ENCODE data around the gene LGR6. TPM values are rescaled to one million over a fixed set of nuclear protein-coding genes. Genes with fewer than 3 reads are reported as not detected.

The LGR6 gene
- total RNA-seq, 4 donors from 2014 or later = 0.15 TPM; not detected in 3

GRCh38 chr1:202324646-202325045 lies 131.0 kb downstream of the LGR6 start:
- no peak for DNase-seq
- intact Hi-C loops (cut with DNase I; ENCODE audit: low total_unique reads) = no loop called here
- no peaks in the 10 kb centered on the region for H3K4me1 ChIP-seq
- in situ Hi-C loops (cut with MboI; ENCODE audit: low sequenced_read_pairs in 4 of 4) = loop anchor here (25.0 kb wide), 4 partner anchors 138 to 388 kb away; partner anchors contain the start of gene SYT2 (in 4 of the 4)
- H3K4me3 ChIP-seq = no peak overlapping the region
- no peaks in the 10 kb centered on the region for H3K36me3 ChIP-seq
- H3K27ac ChIP-seq = no peak overlapping the region
- ATAC-seq = no peak
- H3K27me3 ChIP-seq = no peaks in the 10 kb centered on the region
- H3K9me3 ChIP-seq = no peaks in the 10 kb centered on the region
- TF ChIP-seq POLR2A (IDR thresholded peaks at IDR 0.05) (no peak), CTCF (IDR thresholded peaks at IDR 0.05 in 4 of 5, conservative IDR thresholded peaks at IDR 0.05 in 1 of 5) (no peak)

GRCh38 chr1:202329891-202330290 lies 136.3 kb downstream of the LGR6 start:
- H3K4me1 ChIP-seq = peaks cover 12 to 16% of the 10 kb centered on the region in 2 donors
- no peaks in the 10 kb centered on the region for H3K27me3 ChIP-seq
- TF ChIP-seq POLR2A (IDR thresholded peaks at IDR 0.05) (no peak), CTCF (IDR thresholded peaks at IDR 0.05 in 4 of 5, conservative IDR thresholded peaks at IDR 0.05 in 1 of 5) (no peak)
- H3K27ac ChIP-seq = no peak overlapping the region
- no peak for DNase-seq
- ATAC-seq = no peak
- H3K4me3 ChIP-seq = no peak overlapping the region
- H3K9me3 ChIP-seq = no peaks in the 10 kb centered on the region
- peaks cover 0 to 5% of the 10 kb centered on the region in 2 donors for H3K36me3 ChIP-seq
- in situ Hi-C loops (cut with MboI; ENCODE audit: low sequenced_read_pairs in 4 of 4) = loop anchor here (25.0 kb wide), 4 partner anchors 132 to 382 kb away; partner anchors contain the start of gene SYT2 (in 3 of the 4)
- intact Hi-C loops (cut with DNase I; ENCODE audit: low total_unique reads) = no loop called here

- Histone ChIP-seq H3K27me3 (no peaks in the 10 kb centered on the region), H3K27ac (peak overlapping the region; percentile 32 to 68 (median 50)), H3K4me1 (peaks cover 12 to 19% of the 10 kb centered on the region in 2 donors), H3K36me3 (peaks cover 0 to 5% of the 10 kb centered on the region in 2 donors), H3K9me3 (no peaks in the 10 kb centered on the region), H3K4me3 (no peak overlapping the region)
- in situ Hi-C loops (cut with MboI; ENCODE audit: low sequenced_read_pairs in 4 of 4) = loop anchor here (25.0 kb wide), 4 partner anchors 128 to 378 kb away; partner anchors contain the start of gene SYT2 (in 3 of the 4)
- no peak for DNase-seq
- no peak for TF ChIP-seq CTCF (IDR thresholded peaks at IDR 0.05 in 4 of 5, conservative IDR thresholded peaks at IDR 0.05 in 1 of 5)
- TF ChIP-seq POLR2A (IDR thresholded peaks at IDR 0.05) = no peak
- intact Hi-C loops (cut with DNase I; ENCODE audit: low total_unique reads) = no loop called here
- peak; percentile 73 to 87 for ATAC-seq
Measured at GRCh38 chr1:202333861-202334260, 140.3 kb downstream of the LGR6 start.

GRCh38 chr1:202343652-202344349 lies 150.2 kb downstream of the LGR6 start:
- in situ Hi-C loops (cut with MboI; ENCODE audit: low sequenced_read_pairs in 4 of 4) (loop anchor here (25.0 kb wide), 4 partner anchors 118 to 368 kb away; partner anchors contain the start of gene SYT2 (in 3 of the 4)), intact Hi-C loops (cut with DNase I; ENCODE audit: low total_unique reads) (loop anchor here (5.0 to 10.0 kb wide), 3 partner anchors 118 to 371 kb away; partner anchors contain the start of gene SYT2)
- TF ChIP-seq CTCF (IDR thresholded peaks at IDR 0.05 in 4 of 5, conservative IDR thresholded peaks at IDR 0.05 in 1 of 5) (peak; percentile 66 to 85 (median 72)), POLR2A (IDR thresholded peaks at IDR 0.05) (no peak)
- ATAC-seq (no peak), DNase-seq (no peak)
- peak overlapping the region in 1 of 4 donors; percentile 62 for H3K27ac ChIP-seq
- H3K4me1 ChIP-seq = peaks cover 14 to 26% of the 10 kb centered on the region in 2 donors
- H3K4me3 ChIP-seq = no peak overlapping the region
- no peaks in the 10 kb centered on the region for H3K27me3 ChIP-seq
- H3K9me3 ChIP-seq = no peaks in the 10 kb centered on the region
- no peaks in the 10 kb centered on the region for H3K36me3 ChIP-seq
